ENCODE data around the gene PLCH1. TPM values are rescaled to one million over a fixed set of nuclear protein-coding genes. Genes with fewer than 3 reads are reported as not detected.

The PLCH1 gene
- total RNA-seq, 1 donor from 2014 or later: 0.25 TPM

- no peak for DNase-seq (ENCODE audit: extremely low spot score in 2 of 2)
- intact Hi-C loops (cut with DNase I): no loop called here
Measured at GRCh38 chr3:155785662-155786295, 40.9 kb upstream of the PLCH1 start.

GRCh38 chr3:155782390-155782953 is 37.6 kb upstream of the PLCH1 start:
- no peak overlapping the region for H3K27ac ChIP-seq
- no peaks in the 10 kb centered on the region for H3K9me3 ChIP-seq
- intact Hi-C loops (cut with DNase I): no loop called here
- no peak for DNase-seq (ENCODE audit: extremely low spot score in 2 of 2)
- H3K4me1 ChIP-seq: no peaks in the 10 kb centered on the region
- no peaks in the 10 kb centered on the region for H3K27me3 ChIP-seq
- TF ChIP-seq, protein P1, sequence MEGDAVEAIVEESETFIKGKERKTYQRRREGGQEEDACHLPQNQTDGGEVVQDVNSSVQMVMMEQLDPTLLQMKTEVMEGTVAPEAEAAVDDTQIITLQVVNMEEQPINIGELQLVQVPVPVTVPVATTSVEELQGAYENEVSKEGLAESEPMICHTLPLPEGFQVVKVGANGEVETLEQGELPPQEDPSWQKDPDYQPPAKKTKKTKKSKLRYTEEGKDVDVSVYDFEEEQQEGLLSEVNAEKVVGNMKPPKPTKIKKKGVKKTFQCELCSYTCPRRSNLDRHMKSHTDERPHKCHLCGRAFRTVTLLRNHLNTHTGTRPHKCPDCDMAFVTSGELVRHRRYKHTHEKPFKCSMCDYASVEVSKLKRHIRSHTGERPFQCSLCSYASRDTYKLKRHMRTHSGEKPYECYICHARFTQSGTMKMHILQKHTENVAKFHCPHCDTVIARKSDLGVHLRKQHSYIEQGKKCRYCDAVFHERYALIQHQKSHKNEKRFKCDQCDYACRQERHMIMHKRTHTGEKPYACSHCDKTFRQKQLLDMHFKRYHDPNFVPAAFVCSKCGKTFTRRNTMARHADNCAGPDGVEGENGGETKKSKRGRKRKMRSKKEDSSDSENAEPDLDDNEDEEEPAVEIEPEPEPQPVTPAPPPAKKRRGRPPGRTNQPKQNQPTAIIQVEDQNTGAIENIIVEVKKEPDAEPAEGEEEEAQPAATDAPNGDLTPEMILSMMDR (IDR thresholded peaks at IDR 0.05): no peak
- TF ChIP-seq POLR2AphosphoS5 (IDR thresholded peaks at IDR 0.05; ENCODE audit: insufficient read depth in 1 of 2, low read depth in 1 of 2) (no peak), POLR2A (IDR thresholded peaks at IDR 0.05) (no peak)
- peaks cover 0 to 4% of the 10 kb centered on the region in 2 donors for H3K36me3 ChIP-seq
- H3K4me3 ChIP-seq: no peak overlapping the region

More at GRCh38 chr3:155785662-155786295, 40.9 kb upstream of the PLCH1 start:
- Histone ChIP-seq H3K36me3 (peaks cover 0 to 4% of the 10 kb centered on the region in 2 donors), H3K27ac (no peak overlapping the region), H3K4me1 (no peaks in the 10 kb centered on the region), H3K27me3 (no peaks in the 10 kb centered on the region), H3K4me3 (no peak overlapping the region), H3K9me3 (no peaks in the 10 kb centered on the region)
- TF ChIP-seq, protein P1 (IDR thresholded peaks at IDR 0.05): no peak
- TF ChIP-seq POLR2AphosphoS5 (IDR thresholded peaks at IDR 0.05; ENCODE audit: insufficient read depth in 1 of 2, low read depth in 1 of 2) (no peak), POLR2A (IDR thresholded peaks at IDR 0.05) (no peak)

DNA sequence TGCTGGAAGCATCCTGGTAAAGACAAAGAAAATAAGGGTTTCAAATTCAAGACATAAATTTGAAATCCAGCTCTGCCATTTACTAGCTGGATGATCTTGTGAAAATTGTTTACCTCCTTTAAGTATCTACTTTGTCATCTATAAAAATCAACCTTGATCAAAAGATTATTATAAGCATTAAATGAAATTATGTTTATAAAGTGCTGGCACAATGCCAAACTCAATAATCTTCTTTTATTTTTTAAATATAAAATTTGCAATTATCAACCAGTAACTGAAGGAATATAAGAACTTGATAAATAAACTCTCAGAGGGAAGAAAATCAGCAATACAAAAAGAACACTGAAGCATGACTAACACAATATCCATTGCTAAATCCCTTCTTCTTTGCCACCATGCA is 35.4 kb upstream of the PLCH1 start:
- Histone ChIP-seq H3K36me3 (peaks cover 0 to 4% of the 10 kb centered on the region in 2 donors), H3K27me3 (no peaks in the 10 kb centered on the region), H3K27ac (no peak overlapping the region), H3K4me3 (no peak overlapping the region), H3K4me1 (no peaks in the 10 kb centered on the region), H3K9me3 (no peaks in the 10 kb centered on the region)
- TF ChIP-seq, protein P1 (IDR thresholded peaks at IDR 0.05): no peak
- no peak for TF ChIP-seq POLR2AphosphoS5 (IDR thresholded peaks at IDR 0.05; ENCODE audit: insufficient read depth in 1 of 2, low read depth in 1 of 2)
- no peak for TF ChIP-seq POLR2A (IDR thresholded peaks at IDR 0.05)
- intact Hi-C loops (cut with DNase I): no loop called here
- DNase-seq (ENCODE audit: extremely low spot score in 2 of 2): no peak

DNA sequence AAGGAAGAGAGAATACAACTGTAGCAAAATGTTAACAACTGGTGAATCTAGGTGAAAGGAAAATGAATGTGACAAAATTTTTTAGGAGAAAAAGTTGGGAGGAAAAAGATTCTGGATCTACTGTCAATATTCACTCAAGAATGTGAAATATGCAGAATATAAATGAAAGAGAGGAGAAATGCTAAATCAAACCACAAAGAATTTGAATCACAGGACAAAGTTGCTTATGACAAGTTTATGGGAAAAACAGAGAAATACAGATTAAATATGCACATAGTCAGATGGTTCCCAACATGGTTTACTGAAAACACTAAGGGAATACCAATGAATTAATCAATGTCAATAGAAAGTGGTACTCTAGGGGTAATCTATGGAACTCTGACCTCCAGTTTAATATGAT is 33.6 kb upstream of the PLCH1 start:
- Histone ChIP-seq H3K27me3 (no peaks in the 10 kb centered on the region), H3K4me1 (no peaks in the 10 kb centered on the region), H3K4me3 (no peak overlapping the region), H3K9me3 (no peaks in the 10 kb centered on the region), H3K27ac (no peak overlapping the region), H3K36me3 (peaks cover 0 to 4% of the 10 kb centered on the region in 2 donors)
- DNase-seq (ENCODE audit: extremely low spot score in 2 of 2): no peak
- TF ChIP-seq POLR2A (IDR thresholded peaks at IDR 0.05) (no peak), POLR2AphosphoS5 (IDR thresholded peaks at IDR 0.05; ENCODE audit: insufficient read depth in 1 of 2, low read depth in 1 of 2) (no peak)
- TF ChIP-seq, protein P1 (IDR thresholded peaks at IDR 0.05): no peak
- intact Hi-C loops (cut with DNase I): no loop called here

GRCh38 chr3:155772801-155773200 is 27.9 kb upstream of the PLCH1 start:
- no peak overlapping the region for H3K27ac ChIP-seq
- intact Hi-C loops (cut with DNase I): no loop called here
- TF ChIP-seq POLR2AphosphoS5 (IDR thresholded peaks at IDR 0.05; ENCODE audit: insufficient read depth in 1 of 2, low read depth in 1 of 2): no peak
- no peak for TF ChIP-seq POLR2A (IDR thresholded peaks at IDR 0.05)
- TF ChIP-seq, protein P1 (IDR thresholded peaks at IDR 0.05): no peak
- H3K36me3 ChIP-seq: no peaks in the 10 kb centered on the region
- H3K9me3 ChIP-seq: no peaks in the 10 kb centered on the region
- H3K4me1 ChIP-seq: no peaks in the 10 kb centered on the region
- no peaks in the 10 kb centered on the region for H3K27me3 ChIP-seq
- no peak for DNase-seq (ENCODE audit: extremely low spot score in 2 of 2)
- H3K4me3 ChIP-seq: no peak overlapping the region
